Liver (tissue), 9 donors: Measurements from ENCODE around the gene DMD. TPM values are rescaled to one million over a fixed set of nuclear protein-coding genes. Genes with fewer than 3 reads are reported as not detected.

Experiments used
- DNase-seq: peaks from one replicate; pipeline ENCODE4 v3.0.0-alpha.2; 2017; ENCODE audit warnings: low spot score
- H3K27ac ChIP-seq, 2 donors: one replicate each; pipeline ENCODE4 v1.7.0; 2013; ENCODE audit warnings: inconsistent platforms in 2 of 2, low read length in 2 of 2, control low read depth in 1 of 2, low read depth in 1 of 2, mild to moderate bottlenecking in 1 of 2
- H3K27me3 ChIP-seq, 4 donors: one replicate each; pipeline versions ENCODE4 v1.6.1 to v1.7.0; 2013; ENCODE audit warnings: low read length in 3 of 4, inconsistent platforms in 1 of 4, mild to moderate bottlenecking in 1 of 4, moderate library complexity in 1 of 4; ENCODE audit not compliant: control insufficient read depth in 4 of 4, insufficient read depth in 4 of 4
- H3K36me3 ChIP-seq, 4 donors: one replicate each; pipeline versions ENCODE4 v1.6.1 to v1.7.0; 2013; ENCODE audit warnings: low read length in 3 of 4, mild to moderate bottlenecking in 3 of 4, low read depth in 1 of 4, moderate library complexity in 1 of 4; ENCODE audit not compliant: control insufficient read depth in 4 of 4, insufficient read depth in 3 of 4
- H3K4me1 ChIP-seq, 4 donors: one replicate each; pipeline versions ENCODE4 v1.6.1 to v1.7.0; 2013; ENCODE audit warnings: low read length in 3 of 4, mild to moderate bottlenecking in 3 of 4, moderate library complexity in 1 of 4; ENCODE audit not compliant: control insufficient read depth in 4 of 4, insufficient read depth in 4 of 4
- H3K4me3 ChIP-seq, 3 donors: one replicate each; pipeline versions ENCODE4 v1.6.1 to v1.7.0; 2013; ENCODE audit warnings: low read length in 3 of 3, control low read depth in 1 of 3, low read depth in 1 of 3, mild to moderate bottlenecking in 1 of 3
- H3K9ac ChIP-seq, 2 donors: one replicate each; pipeline ENCODE4 v1.7.0; 2013; ENCODE audit warnings: low read length in 2 of 2, mild to moderate bottlenecking in 2 of 2, moderate library complexity in 2 of 2, control low read depth in 1 of 2, low read depth in 1 of 2
- H3K9me3 ChIP-seq, 4 donors: one replicate each; pipeline versions ENCODE4 v1.6.1 to v1.7.0; 2013; ENCODE audit warnings: low read length in 3 of 4; ENCODE audit not compliant: control insufficient read depth in 4 of 4
- ATF3 ChIP-seq: IDR thresholded peaks from 2 replicates; pipeline ENCODE4 v1.6.1; 2016; ENCODE audit warnings: antibody characterized with exemption
- EGR1 ChIP-seq, 2 donors: IDR thresholded peaks; 2 replicates each; pipeline ENCODE4 v1.6.1; 2016 to 2018; ENCODE audit warnings: antibody characterized with exemption in 2 of 2, low read depth in 2 of 2
- FOXA1 ChIP-seq: IDR thresholded peaks from 2 replicates; pipeline ENCODE4 v1.6.1; 2016; ENCODE audit warnings: antibody characterized with exemption
- FOXA2 ChIP-seq: IDR thresholded peaks from 2 replicates; pipeline ENCODE4 v1.6.1; 2016; ENCODE audit warnings: antibody characterized with exemption
- GABPA ChIP-seq, 2 donors: IDR thresholded peaks in 1 of 2; conservative IDR thresholded peaks in 1 of 2; 2 replicates each; pipeline ENCODE4 v1.6.1; 2016; ENCODE audit warnings: antibody characterized with exemption in 2 of 2, mild to moderate bottlenecking in 1 of 2, moderate library complexity in 1 of 2
- HNF4A ChIP-seq, 2 donors: conservative IDR thresholded peaks; 2 replicates each; pipeline ENCODE4 v1.6.1; 2016; ENCODE audit warnings: antibody characterized with exemption in 2 of 2, mild to moderate bottlenecking in 2 of 2
- HNF4G ChIP-seq: IDR thresholded peaks from 2 replicates; pipeline ENCODE4 v1.6.1; 2016; ENCODE audit warnings: antibody characterized with exemption
- JUND ChIP-seq, 2 donors: IDR thresholded peaks; 2 replicates each; pipeline ENCODE4 v1.6.1; 2016; ENCODE audit warnings: antibody characterized with exemption in 2 of 2
- MAX ChIP-seq: IDR thresholded peaks from 2 replicates; pipeline ENCODE4 v1.6.1; 2016; ENCODE audit warnings: antibody characterized with exemption
- NR2F2 ChIP-seq: IDR thresholded peaks from 2 replicates; pipeline ENCODE4 v1.6.1; 2016; ENCODE audit warnings: antibody characterized with exemption
- RAD21 ChIP-seq, 2 donors: IDR thresholded peaks; 2 replicates each; pipeline ENCODE4 v1.6.1; 2016; ENCODE audit warnings: antibody characterized with exemption in 2 of 2, mild to moderate bottlenecking in 2 of 2
- REST ChIP-seq: IDR thresholded peaks from 2 replicates; pipeline ENCODE4 v1.6.1; 2016; ENCODE audit warnings: antibody characterized with exemption, mild to moderate bottlenecking
- RXRA ChIP-seq, 2 donors: IDR thresholded peaks; 2 replicates each; pipeline ENCODE4 v1.6.1; 2017 to 2018; ENCODE audit warnings: antibody characterized with exemption in 2 of 2, mild to moderate bottlenecking in 1 of 2
- SP1 ChIP-seq: IDR thresholded peaks from 2 replicates; pipeline ENCODE4 v1.6.1; 2018; ENCODE audit warnings: antibody characterized with exemption, mild to moderate bottlenecking
- TAF1 ChIP-seq: conservative IDR thresholded peaks from 2 replicates; pipeline ENCODE4 v1.6.1; 2016; ENCODE audit warnings: antibody characterized with exemption, mild to moderate bottlenecking
- YY1 ChIP-seq: IDR thresholded peaks from 2 replicates; pipeline ENCODE4 v1.6.1; 2016; ENCODE audit warnings: antibody characterized with exemption, mild to moderate bottlenecking
- ZBTB33 ChIP-seq: IDR thresholded peaks from 2 replicates; pipeline ENCODE4 v1.6.1; 2016; ENCODE audit warnings: antibody characterized with exemption
- WGBS: extraction: QIAGEN DNeasy Blood & Tissue Kit; methylation state at CpG from one replicate; pipeline ENCODE4 v1.1.7; 2013; 5-methylcytosine and 5-hydroxymethylcytosine counted together
- polyA plus RNA-seq, 2 donors: library from polyadenylated mRNA; stranded (reverse) in 1 of 2; unstranded in 1 of 2; fragments of 200-250 nt in 1 of 2; fragments of >200 nt in 1 of 2; fragmentation: Nextera tagmentation in 1 of 2; extraction: Ambion mirVana in 1 of 2; gene quantifications; one replicate each; pipeline versions ENCODE4 v1.2.1 to v1.2.3, GENCODE V29; 2013 to 2015
- total RNA-seq, 2 donors: library from RNA; depleted of rRNA; stranded (reverse); fragments of >200 nt; gene quantifications; one replicate each; pipeline ENCODE4 v1.2.3, GENCODE V29; 2014
- TF ChIP-seq, protein P1 (sequence below): fragments of 150-350 bp; IDR thresholded peaks from 2 replicates; pipeline ENCODE4 v1.5.1; 2017; ENCODE audit warnings: improper control_type of control experiment, low read depth, low read length; ENCODE audit not compliant: missing input control
- donor health status: healthy.
- donor health status: healthy.
- donor health status: healthy.
- donor health status: healthy.
- donor health status: healthy.

The DMD gene
- total and polyA plus RNA-seq, 4 donors: 14.6 to 61.9 (median 23.9) TPM

- Histone ChIP-seq H3K9me3 (no peaks in the 10 kb centered on the region), H3K27me3 (no peaks in the 10 kb centered on the region), H3K4me3 (no peak overlapping the region), H3K4me1 (no peaks in the 10 kb centered on the region), H3K27ac (no peak overlapping the region), H3K36me3 (peaks cover 0 to 3% (median under 1%) of the 10 kb centered on the region in 4 donors), H3K9ac (no peak overlapping the region)
- no peak for TF ChIP-seq FOXA2
- no peak for TF ChIP-seq FOXA1
- TF ChIP-seq YY1: no peak
- TF ChIP-seq NR2F2: no peak
- no peak for TF ChIP-seq ZBTB33
- TF ChIP-seq, protein P1, sequence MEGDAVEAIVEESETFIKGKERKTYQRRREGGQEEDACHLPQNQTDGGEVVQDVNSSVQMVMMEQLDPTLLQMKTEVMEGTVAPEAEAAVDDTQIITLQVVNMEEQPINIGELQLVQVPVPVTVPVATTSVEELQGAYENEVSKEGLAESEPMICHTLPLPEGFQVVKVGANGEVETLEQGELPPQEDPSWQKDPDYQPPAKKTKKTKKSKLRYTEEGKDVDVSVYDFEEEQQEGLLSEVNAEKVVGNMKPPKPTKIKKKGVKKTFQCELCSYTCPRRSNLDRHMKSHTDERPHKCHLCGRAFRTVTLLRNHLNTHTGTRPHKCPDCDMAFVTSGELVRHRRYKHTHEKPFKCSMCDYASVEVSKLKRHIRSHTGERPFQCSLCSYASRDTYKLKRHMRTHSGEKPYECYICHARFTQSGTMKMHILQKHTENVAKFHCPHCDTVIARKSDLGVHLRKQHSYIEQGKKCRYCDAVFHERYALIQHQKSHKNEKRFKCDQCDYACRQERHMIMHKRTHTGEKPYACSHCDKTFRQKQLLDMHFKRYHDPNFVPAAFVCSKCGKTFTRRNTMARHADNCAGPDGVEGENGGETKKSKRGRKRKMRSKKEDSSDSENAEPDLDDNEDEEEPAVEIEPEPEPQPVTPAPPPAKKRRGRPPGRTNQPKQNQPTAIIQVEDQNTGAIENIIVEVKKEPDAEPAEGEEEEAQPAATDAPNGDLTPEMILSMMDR: no peak
- TF ChIP-seq HNF4A (conservative IDR thresholded peaks at IDR 0.05): no peak
- no peak for TF ChIP-seq TAF1
- no peak for TF ChIP-seq EGR1 (IDR thresholded peaks at IDR 0.05; ENCODE audit: low read depth in 2 of 2)
- TF ChIP-seq MAX: no peak
- no peak for TF ChIP-seq JUND (IDR thresholded peaks at IDR 0.05)
- TF ChIP-seq ATF3: no peak
- no peak for TF ChIP-seq SP1
- no peak for TF ChIP-seq RAD21 (IDR thresholded peaks at IDR 0.05)
- TF ChIP-seq HNF4G: no peak
- TF ChIP-seq GABPA (IDR thresholded peaks at IDR 0.05 in 1 of 2, conservative IDR thresholded peaks at IDR 0.05 in 1 of 2): no peak
- no peak for TF ChIP-seq RXRA (IDR thresholded peaks at IDR 0.05)
- TF ChIP-seq REST: no peak
- WGBS: 88% methylated on average over 1 of the region's 1 CpG
- DNase-seq: no peak
Observed at GRCh38 chrX:31153475-31154047, 2057.8 kb downstream of the DMD start.
